BE2C (cell line): ENCODE results near the gene GTF2IRD1.
"Not testable (repeated sequence)": the region's sequence is repeated elsewhere in the genome, so short reads cannot be mapped to it uniquely, and the experiment has no call there.

Source experiments
- DNase-seq: peaks from one replicate; pipeline ENCODE4 v3.0.0-alpha.2; 2020
- H3K27me3 ChIP-seq: fragments of 250-450 bp; sonication (Bioruptor Pico); 2 replicates; pipeline ENCODE4 v1.5.1; 2020; ENCODE audit warnings: mild to moderate bottlenecking
- H3K36me3 ChIP-seq: fragments of 250-450 bp; sonication (Bioruptor Pico); 2 replicates; pipeline ENCODE4 v1.5.1; 2020; ENCODE audit warnings: mild to moderate bottlenecking
- H3K4me1 ChIP-seq: fragments of 250-450 bp; sonication (Bioruptor Pico); 2 replicates; pipeline ENCODE4 v1.5.1; 2020
- H3K4me3 ChIP-seq: 2 replicates; pipeline ENCODE4 v1.5.1; 2011; ENCODE audit warnings: low read depth, low read length
- H3K9me3 ChIP-seq: fragments of 250-450 bp; sonication (Bioruptor Pico); 2 replicates; pipeline ENCODE4 v1.5.1; 2020
- CTCF ChIP-seq: IDR thresholded peaks from 2 replicates; pipeline ENCODE4 v1.5.1; 2012; ENCODE audit warnings: mild to moderate bottlenecking, low read depth, low read length

GTF2IRD1 gene

GRCh38 chr7:74428023-74428422 is 25.7 kb upstream of the GTF2IRD1 start:
- TF ChIP-seq CTCF, result no peak
- H3K4me3 ChIP-seq, result no peak overlapping the region
- H3K27me3 ChIP-seq, result no peaks in the 10 kb centered on the region
- H3K36me3 ChIP-seq, result no peaks in the 10 kb centered on the region
- H3K4me1 ChIP-seq, result no peaks in the 10 kb centered on the region
- DNase-seq, result no peak
- no peaks in the 10 kb centered on the region for H3K9me3 ChIP-seq

GRCh38 chr7:74429153-74429747 is 24.5 kb upstream of the GTF2IRD1 start:
- Histone ChIP-seq H3K4me3 (no peak overlapping the region), H3K4me1 (no peaks in the 10 kb centered on the region), H3K27me3 (no peaks in the 10 kb centered on the region), H3K9me3 (no peaks in the 10 kb centered on the region), H3K36me3 (no peaks in the 10 kb centered on the region)
- TF ChIP-seq CTCF, result no peak
- no peak for DNase-seq

- H3K4me1 ChIP-seq, DNase-seq: not testable (repeated sequence)
These were observed 23.3 kb upstream of the GTF2IRD1 start for GRCh38 chr7:74430409-74430808.

GRCh38 chr7:74430961-74431466 is 22.7 kb upstream of the GTF2IRD1 start:
- no peak overlapping the region for H3K4me3 ChIP-seq

More at GRCh38 chr7:74430409-74430808, 23.3 kb upstream of the GTF2IRD1 start:
- not testable (repeated sequence) for H3K9me3 ChIP-seq, H3K36me3 ChIP-seq, H3K27me3 ChIP-seq, H3K4me3 ChIP-seq

GRCh38 chr7:74437291-74437571 is 16.5 kb upstream of the GTF2IRD1 start:
- H3K4me3 ChIP-seq, H3K27me3 ChIP-seq, H3K9me3 ChIP-seq, H3K36me3 ChIP-seq, DNase-seq, H3K4me1 ChIP-seq: not testable (repeated sequence)

More at GRCh38 chr7:74430961-74431466, 22.7 kb upstream of the GTF2IRD1 start:
- no peaks in the 10 kb centered on the region for H3K9me3 ChIP-seq
- H3K36me3 ChIP-seq, result no peaks in the 10 kb centered on the region
- H3K27me3 ChIP-seq, result no peaks in the 10 kb centered on the region
- TF ChIP-seq CTCF, result no peak
- no peak for DNase-seq
- no peaks in the 10 kb centered on the region for H3K4me1 ChIP-seq

GRCh38 chr7:74438327-74438726 is 15.4 kb upstream of the GTF2IRD1 start:
- no peak for DNase-seq
- Histone ChIP-seq H3K9me3 (no peaks in the 10 kb centered on the region; the same call in 1 of the 2 replicates), H3K4me1 (no peaks in the 10 kb centered on the region), H3K4me3 (no peak overlapping the region), H3K36me3 (no peaks in the 10 kb centered on the region), H3K27me3 (no peaks in the 10 kb centered on the region)
- TF ChIP-seq CTCF, result no peak

- Histone ChIP-seq H3K36me3 (no peaks in the 10 kb centered on the region), H3K9me3 (no peaks in the 10 kb centered on the region; the same call in 1 of the 2 replicates), H3K4me1 (no peaks in the 10 kb centered on the region), H3K27me3 (no peaks in the 10 kb centered on the region), H3K4me3 (no peak overlapping the region)
- DNase-seq, result no peak
- TF ChIP-seq CTCF, result no peak
These were observed 14.2 kb upstream of the GTF2IRD1 start for GRCh38 chr7:74439541-74439940.

GRCh38 chr7:74440143-74440542 is 13.6 kb upstream of the GTF2IRD1 start:
- H3K36me3 ChIP-seq, H3K4me1 ChIP-seq, H3K9me3 ChIP-seq, DNase-seq, H3K27me3 ChIP-seq, H3K4me3 ChIP-seq: not testable (repeated sequence)
